Kidney (tissue), 14 donors: ENCODE results near the gene HNRNPLL. TPM values are rescaled to one million over a fixed set of nuclear protein-coding genes. Genes with fewer than 3 reads are reported as not detected.
A peak's percentile ranks its signal among the peaks of the same experiment; 100 is the strongest.
"Not testable (repeated sequence)": the region's sequence is repeated elsewhere in the genome, so short reads cannot be mapped to it uniquely, and the experiment has no call there.

Source experiments
- DNase-seq, 5 donors: peaks; one replicate each; pipeline ENCODE4 v3.0.0-alpha.2; 2013 to 2020
- FAIRE-seq: peaks from 2 replicates; lab custom pipeline; 2012; peaks lifted over from hg19 to GRCh38; lab: Jason Lieb, UNC
- H3K27ac ChIP-seq, 2 donors: one replicate each; pipeline ENCODE4 v1.7.0; 2013; ENCODE audit warnings: low read depth in 2 of 2, low read length in 2 of 2, inconsistent platforms in 1 of 2
- H3K27me3 ChIP-seq: one replicate; pipeline ENCODE4 v1.7.1; 2013; ENCODE audit warnings: low read length, inconsistent platforms; ENCODE audit not compliant: control insufficient read depth, insufficient read depth
- H3K36me3 ChIP-seq, 3 donors: one replicate each; pipeline versions ENCODE4 v1.7.0 to v1.7.1; 2013; ENCODE audit warnings: low read length in 3 of 3, control low read depth in 1 of 3, inconsistent platforms in 1 of 3; ENCODE audit not compliant: insufficient read depth in 3 of 3, control insufficient read depth in 2 of 3
- H3K4me1 ChIP-seq, 3 donors: one replicate each; pipeline versions ENCODE4 v1.7.0 to v1.7.1; 2013; ENCODE audit warnings: low read length in 3 of 3, inconsistent platforms in 1 of 3, low read depth in 1 of 3; ENCODE audit not compliant: control insufficient read depth in 2 of 3, insufficient read depth in 2 of 3
- H3K4me3 ChIP-seq, 3 donors: one replicate each; pipeline versions ENCODE4 v1.7.0 to v1.8.1; 2013; ENCODE audit warnings: low read length in 3 of 3, control low read depth in 1 of 3, inconsistent platforms in 1 of 3
- H3K9ac ChIP-seq, 3 donors: one replicate each; pipeline versions ENCODE4 v1.7.0 to v1.7.1; 2013; ENCODE audit warnings: low read length in 3 of 3, control low read depth in 1 of 3, inconsistent platforms in 1 of 3
- H3K9me3 ChIP-seq, 3 donors: one replicate each; pipeline versions ENCODE4 v1.7.0 to v1.7.1; 2013; ENCODE audit warnings: low read length in 3 of 3, control low read depth in 1 of 3, inconsistent platforms in 1 of 3; ENCODE audit not compliant: control insufficient read depth in 2 of 3, insufficient read depth in 1 of 3
- intact Hi-C: fragments of 100-400 bp; cut with DNase I; formaldehyde crosslinking; loops from one replicate; pipeline ENCODE4 v1.11.1; 2022
- polyA plus RNA-seq: library from polyadenylated mRNA; stranded (reverse); fragments of 350-450 nt; fragmentation: Illumina TruSeq; extraction: RNeasy Lipid Tissue Mini Kit (QIAGEN cat#74804); gene quantifications from one replicate; pipeline ENCODE4 v1.2.3, GENCODE V29; 2014; ENCODE audit warnings: low read depth, low replicate concordance; ENCODE audit not compliant: insufficient read depth
- total RNA-seq: library from RNA; stranded (reverse); fragmentation: NEBNext Ultra II Directional; extraction: Animal tissue kit (Norgen Biotek cat#: 25700); gene quantifications from one replicate; pipeline ENCODE4 v1.2.1, GENCODE V29; 2021
- TF ChIP-seq, protein P1 (sequence below): IDR thresholded peaks from 3 replicates; pipeline ENCODE4 v1.5.1; 2012; ENCODE audit warnings: mild to moderate bottlenecking, moderate library complexity, borderline replicate concordance; ENCODE audit not compliant: insufficient read depth; ENCODE audit errors: extremely low read depth
- donor health status: control.
- donor health status: control.
- donor health status: control.
- donor health status: control.
- donor health status: control.
- donor health status: DM: yes; HTN: yes; CAD: no.
- donor health status: Normal renal cell carcinoma (clear cell type).

Gene HNRNPLL
- total and polyA plus RNA-seq, 2 donors from 2014 or later: 15.5 to 51.0 TPM

DNA sequence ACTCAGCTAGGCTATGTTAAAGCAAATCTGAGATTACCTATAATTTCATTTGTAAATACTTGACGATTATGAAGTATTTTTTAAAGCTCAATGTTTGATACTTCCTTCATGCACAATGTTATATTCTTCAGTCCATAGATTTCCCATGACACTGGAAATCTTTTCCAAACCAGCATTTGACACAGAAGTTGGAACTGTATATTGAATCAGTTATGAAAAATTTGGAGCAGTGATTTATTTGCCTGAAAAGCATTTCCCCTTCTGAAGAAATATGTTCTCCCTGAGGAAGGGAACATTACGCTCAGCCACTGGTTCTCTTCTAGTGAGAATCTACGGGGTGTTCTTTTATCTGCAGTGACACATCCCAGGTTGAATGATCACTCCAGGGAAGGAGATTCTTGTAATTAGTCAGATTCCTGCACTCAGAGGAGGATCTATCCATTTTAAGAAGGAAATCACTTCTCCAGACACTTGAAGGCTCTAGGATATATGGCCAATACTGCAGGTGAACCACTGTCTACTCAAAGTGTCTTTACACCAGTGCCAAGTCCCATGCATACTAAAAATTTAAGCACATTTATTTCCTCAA is 64.7 kb downstream of the HNRNPLL start:
- H3K4me3 ChIP-seq: no peak overlapping the region
- H3K9ac ChIP-seq: no peak overlapping the region
- H3K9me3 ChIP-seq: no peaks in the 10 kb centered on the region
- H3K27ac ChIP-seq: no peak overlapping the region
- TF ChIP-seq, protein P1, sequence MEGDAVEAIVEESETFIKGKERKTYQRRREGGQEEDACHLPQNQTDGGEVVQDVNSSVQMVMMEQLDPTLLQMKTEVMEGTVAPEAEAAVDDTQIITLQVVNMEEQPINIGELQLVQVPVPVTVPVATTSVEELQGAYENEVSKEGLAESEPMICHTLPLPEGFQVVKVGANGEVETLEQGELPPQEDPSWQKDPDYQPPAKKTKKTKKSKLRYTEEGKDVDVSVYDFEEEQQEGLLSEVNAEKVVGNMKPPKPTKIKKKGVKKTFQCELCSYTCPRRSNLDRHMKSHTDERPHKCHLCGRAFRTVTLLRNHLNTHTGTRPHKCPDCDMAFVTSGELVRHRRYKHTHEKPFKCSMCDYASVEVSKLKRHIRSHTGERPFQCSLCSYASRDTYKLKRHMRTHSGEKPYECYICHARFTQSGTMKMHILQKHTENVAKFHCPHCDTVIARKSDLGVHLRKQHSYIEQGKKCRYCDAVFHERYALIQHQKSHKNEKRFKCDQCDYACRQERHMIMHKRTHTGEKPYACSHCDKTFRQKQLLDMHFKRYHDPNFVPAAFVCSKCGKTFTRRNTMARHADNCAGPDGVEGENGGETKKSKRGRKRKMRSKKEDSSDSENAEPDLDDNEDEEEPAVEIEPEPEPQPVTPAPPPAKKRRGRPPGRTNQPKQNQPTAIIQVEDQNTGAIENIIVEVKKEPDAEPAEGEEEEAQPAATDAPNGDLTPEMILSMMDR: no peak
- FAIRE-seq: no peak
- no peaks in the 10 kb centered on the region for H3K36me3 ChIP-seq
- peaks cover 0 to 2% (median 0%) of the 10 kb centered on the region in 3 donors for H3K4me1 ChIP-seq
- no peaks in the 10 kb centered on the region for H3K27me3 ChIP-seq
- intact Hi-C loops: no loop called here
- DNase-seq: no peak

DNA sequence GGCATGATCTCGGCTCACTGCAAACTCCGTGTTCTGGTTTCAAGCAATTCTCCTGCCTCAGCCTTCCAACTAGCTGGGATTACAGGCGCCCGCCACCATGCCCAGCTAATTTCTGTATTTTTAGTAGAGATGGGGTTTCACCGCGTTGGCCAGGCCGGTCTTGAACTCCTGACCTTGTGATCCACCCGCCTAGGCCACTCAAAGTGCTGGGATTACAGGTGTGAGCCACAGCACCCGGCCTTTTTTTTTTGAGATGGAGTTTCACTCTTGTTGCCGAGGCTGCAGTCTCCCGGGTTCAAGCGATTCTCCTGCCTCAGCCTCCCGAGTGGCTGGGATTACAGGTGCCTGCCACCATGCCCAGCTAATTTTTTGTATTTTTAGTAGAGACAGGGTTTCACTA is 65.4 kb downstream of the HNRNPLL start:
- intact Hi-C loops, FAIRE-seq, H3K36me3 ChIP-seq: not testable (repeated sequence)

DNA sequence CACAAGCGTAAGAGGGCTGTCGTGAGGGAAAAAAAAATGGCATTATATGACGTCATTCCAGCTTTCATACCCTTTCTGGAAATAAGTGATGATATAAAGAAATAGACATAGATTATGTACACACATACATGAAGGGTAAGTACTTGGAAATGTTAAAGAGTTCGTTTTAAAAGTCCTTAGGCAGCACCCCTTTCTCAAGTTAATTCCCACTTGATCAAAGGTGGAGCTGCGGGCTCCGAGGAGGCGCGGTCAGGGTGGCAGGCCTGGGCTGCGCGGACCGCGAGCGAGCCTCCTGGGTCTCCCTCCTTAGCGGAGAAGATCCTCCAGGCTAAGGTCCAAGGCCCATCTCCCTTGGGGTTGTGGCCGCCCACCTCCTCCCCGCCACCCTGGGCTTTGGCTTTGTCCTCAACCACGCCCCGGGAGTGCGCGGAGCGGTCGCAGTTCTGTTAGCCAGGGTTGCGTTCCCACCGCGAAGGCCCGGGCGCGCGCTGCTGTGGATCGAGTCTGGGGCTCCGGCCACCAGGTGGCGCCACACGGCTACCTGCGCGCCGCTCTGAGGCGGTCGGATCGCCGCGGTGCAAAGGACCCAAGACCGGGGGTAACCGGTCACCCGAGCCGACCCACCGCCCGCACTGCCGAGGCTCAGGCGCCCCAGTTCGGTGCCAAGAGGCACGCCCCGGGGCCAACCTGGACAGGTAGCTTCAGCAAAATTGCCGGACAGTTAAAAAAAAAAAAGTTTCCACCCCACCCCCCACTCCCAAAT is 66.8 kb downstream of the HNRNPLL start:
- Histone ChIP-seq H3K9me3 (no peaks in the 10 kb centered on the region), H3K36me3 (no peaks in the 10 kb centered on the region), H3K27ac (no peak overlapping the region), H3K27me3 (no peaks in the 10 kb centered on the region), H3K4me3 (peak overlapping the region; percentile 46 to 71 (median 59)), H3K9ac (peak overlapping the region in 1 of 3 donors; percentile 51), H3K4me1 (no peaks in the 10 kb centered on the region)
- no peak for FAIRE-seq
- intact Hi-C loops: no loop called here
- TF ChIP-seq, protein P1: peak; percentile 86
- peak; percentile 86 to 91 (median 91) for DNase-seq

More for the DNA sequence above, 65.4 kb downstream of the HNRNPLL start:
- not testable (repeated sequence) for H3K27me3 ChIP-seq, H3K9me3 ChIP-seq, H3K27ac ChIP-seq, H3K9ac ChIP-seq, H3K4me3 ChIP-seq, DNase-seq, H3K4me1 ChIP-seq

DNA sequence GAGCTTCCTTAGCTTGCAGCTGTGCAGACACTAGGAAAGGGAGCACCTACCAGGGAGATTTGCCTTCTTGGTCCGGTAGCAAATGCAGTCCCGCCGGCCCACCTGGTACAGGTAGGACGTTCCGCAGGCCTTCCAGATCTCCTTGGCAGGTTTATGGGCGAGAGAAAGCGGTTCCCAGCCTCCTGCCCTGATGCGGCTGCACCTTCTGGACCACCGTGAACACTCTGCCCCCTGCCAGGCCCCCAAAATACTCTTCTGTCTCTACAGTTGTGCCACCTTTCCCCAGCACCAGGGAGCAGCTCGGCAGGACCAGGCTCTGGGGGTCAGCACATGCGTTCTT is 67.4 kb downstream of the HNRNPLL start:
- no peaks in the 10 kb centered on the region for H3K9me3 ChIP-seq
- H3K9ac ChIP-seq: no peak overlapping the region
- TF ChIP-seq, protein P1: no peak
- intact Hi-C loops: no loop called here
- H3K36me3 ChIP-seq: no peaks in the 10 kb centered on the region
- H3K4me1 ChIP-seq: no peaks in the 10 kb centered on the region
- H3K27ac ChIP-seq: no peak overlapping the region
- FAIRE-seq (no peak), DNase-seq (no peak)
- no peaks in the 10 kb centered on the region for H3K27me3 ChIP-seq
- no peak overlapping the region for H3K4me3 ChIP-seq
